ENCODE results near the gene KLHDC8A.
A peak's percentile ranks its signal among the peaks of the same experiment; 100 is the strongest.

KLHDC8A gene

DNA sequence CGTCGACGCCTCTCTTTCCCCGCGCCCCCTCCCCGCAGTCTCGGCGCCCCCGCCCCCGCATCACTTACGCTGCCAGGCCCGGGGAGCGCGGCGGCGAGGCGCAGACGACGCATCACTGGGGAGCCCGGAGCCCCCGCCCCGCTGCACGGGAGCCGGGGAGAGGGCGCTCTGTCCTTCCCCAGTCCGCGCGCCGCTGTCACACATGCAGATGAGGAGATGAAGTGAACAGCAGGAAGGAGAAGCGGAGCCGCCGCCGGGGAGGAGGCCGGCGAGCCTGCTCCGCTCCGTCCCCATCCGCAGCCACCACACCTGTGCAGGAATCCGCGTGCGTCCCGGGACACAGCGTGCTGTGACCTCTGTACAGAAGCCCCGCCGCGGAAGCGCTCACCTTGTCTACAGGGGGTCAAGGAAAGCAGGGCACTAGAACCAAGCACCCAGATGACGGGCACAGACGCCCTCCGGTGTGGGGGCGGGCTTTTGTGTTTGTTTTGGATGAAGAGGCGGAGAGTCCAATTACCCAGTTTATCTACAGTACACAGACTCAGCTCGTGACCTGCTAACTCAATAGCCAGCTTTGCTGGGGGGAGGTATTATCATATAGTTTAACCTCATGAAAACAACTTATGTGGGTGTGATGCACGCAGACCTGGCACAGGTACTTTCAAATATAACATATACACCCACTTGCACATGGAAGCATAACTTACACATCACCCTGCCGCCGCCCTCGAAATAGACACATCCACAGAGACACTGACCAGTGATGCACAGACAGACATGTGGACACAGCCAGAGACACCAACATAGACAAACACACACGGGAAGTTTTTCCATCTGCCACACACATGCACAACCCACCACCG is 12.4 kb downstream of the KLHDC8A start:
- peak in 2 of 3 experiments; percentile 34 to 54 for DNase-seq (ENCODE audit: low read depth in 3 of 3)

GRCh38 chr1:205343431-205344065 is 13.2 kb downstream of the KLHDC8A start:
- DNase-seq (ENCODE audit: low read depth in 3 of 3) = no peak

GRCh38 chr1:205342986-205343385 is 13.7 kb downstream of the KLHDC8A start:
- no peak for DNase-seq (ENCODE audit: low read depth in 3 of 3)

GRCh38 chr1:205340676-205341075 is 16.0 kb downstream of the KLHDC8A start:
- no peak for DNase-seq (ENCODE audit: low read depth in 3 of 3)

GRCh38 chr1:205339717-205340116 is 17.0 kb downstream of the KLHDC8A start:
- no peak for DNase-seq (ENCODE audit: low read depth in 3 of 3)

DNA sequence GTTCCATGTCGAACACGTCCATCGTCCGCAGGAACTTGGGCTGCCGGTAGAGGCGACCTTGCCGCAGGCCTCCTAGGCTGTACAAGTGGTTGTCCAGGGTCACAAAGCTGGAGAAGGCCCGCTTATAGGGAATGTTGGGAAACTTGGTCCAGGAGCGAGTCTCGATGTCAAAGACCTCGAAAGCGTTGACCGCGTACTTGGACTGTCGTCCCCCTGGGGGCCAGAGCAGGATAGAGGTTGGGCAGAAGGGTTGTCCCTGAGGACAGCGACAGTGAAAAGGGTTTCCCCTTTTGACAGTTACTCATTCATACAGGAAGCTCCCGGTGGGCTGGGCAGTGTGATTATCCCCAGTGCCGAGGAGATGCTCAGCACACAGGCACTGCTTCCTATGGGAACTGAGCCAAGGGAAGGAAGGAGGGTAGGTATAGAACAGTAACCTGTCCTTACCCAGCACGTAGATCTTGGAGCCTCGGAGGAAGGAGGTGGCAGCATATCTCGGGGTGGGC is 17.5 kb downstream of the KLHDC8A start:
- no peak for DNase-seq (ENCODE audit: low read depth in 3 of 3)

DNA sequence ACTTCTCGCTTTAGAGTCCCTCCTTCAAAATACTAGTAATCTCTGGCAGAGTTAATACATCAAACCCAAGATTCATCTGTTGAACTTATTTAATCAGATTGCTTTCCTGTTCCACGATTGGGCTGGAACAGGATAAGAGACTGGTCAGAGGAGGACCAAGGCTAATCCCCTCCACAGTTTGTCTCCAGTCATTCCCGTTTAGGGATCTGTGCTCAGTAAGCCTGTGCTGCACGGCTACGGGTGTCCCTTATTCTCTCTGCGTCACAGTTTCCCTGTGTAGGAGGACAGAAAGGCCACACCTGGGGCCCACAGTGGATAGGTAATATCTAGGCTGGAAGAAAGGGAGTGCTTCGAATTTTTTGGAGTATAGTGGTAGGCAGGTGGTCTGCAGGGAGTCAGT is 18.7 kb downstream of the KLHDC8A start:
- DNase-seq (ENCODE audit: low read depth in 3 of 3) = no peak

DNA sequence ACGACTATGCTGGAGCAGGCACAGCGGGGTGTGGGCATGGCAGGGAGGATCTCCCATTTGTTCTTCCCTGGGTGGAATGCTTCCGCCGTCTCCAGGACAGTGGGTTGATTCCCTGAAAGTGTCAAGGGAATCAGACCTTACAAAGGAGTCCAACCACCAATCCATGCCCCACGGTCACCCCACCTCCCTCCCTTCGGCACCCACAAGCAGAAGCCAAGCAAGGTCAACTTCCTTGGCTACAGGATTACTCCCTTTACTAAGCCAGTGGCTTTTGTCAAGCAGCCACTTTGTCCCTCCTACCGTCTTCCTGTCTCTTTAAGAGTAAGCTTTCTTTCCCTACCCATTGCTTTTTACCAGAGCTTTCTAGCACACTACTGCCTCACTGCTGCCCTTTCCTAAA is 19.2 kb downstream of the KLHDC8A start:
- no peak for DNase-seq (ENCODE audit: low read depth in 3 of 3)

- peak; percentile 48 to 68 (median 59) for DNase-seq (ENCODE audit: low read depth in 3 of 3)
Measured at GRCh38 chr1:205335692-205336091, 21.0 kb downstream of the KLHDC8A start.

- DNase-seq (ENCODE audit: low read depth in 3 of 3) = no peak
Measured at GRCh38 chr1:205332015-205332791, 24.5 kb downstream of the KLHDC8A start.

GRCh38 chr1:205330150-205330549 is 26.6 kb downstream of the KLHDC8A start:
- DNase-seq (ENCODE audit: low read depth in 3 of 3) = no peak

DNA sequence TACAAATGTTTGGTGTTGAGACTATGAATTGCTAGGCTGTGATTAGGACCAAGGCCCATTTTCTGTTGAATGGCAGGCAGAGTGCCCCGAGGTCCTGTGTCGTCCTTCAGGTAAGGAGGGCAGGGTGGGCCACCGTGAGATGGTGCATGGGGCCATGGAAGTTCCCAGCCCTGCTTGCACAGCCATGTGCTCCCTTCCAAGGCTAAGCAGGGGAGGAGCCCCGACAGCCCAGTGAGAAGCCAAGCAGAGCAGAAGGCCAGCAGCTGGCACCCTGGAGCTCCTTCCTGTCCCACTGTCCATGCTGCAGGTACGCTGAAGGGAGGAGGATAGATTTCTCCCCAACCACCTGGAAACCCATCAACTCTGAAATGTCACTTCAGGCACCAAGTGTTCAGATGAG is 27.0 kb downstream of the KLHDC8A start:
- no peak for DNase-seq (ENCODE audit: low read depth in 3 of 3)

GRCh38 chr1:205328476-205328875 is 28.2 kb downstream of the KLHDC8A start:
- no peak for DNase-seq (ENCODE audit: low read depth in 3 of 3)

GRCh38 chr1:205326812-205327466 is 29.8 kb downstream of the KLHDC8A start:
- DNase-seq (ENCODE audit: low read depth in 3 of 3) = no peak

GRCh38 chr1:205325334-205325884 is 31.3 kb downstream of the KLHDC8A start:
- peak in 1 of 3 experiments; percentile 22 for DNase-seq (ENCODE audit: low read depth in 3 of 3)

DNA sequence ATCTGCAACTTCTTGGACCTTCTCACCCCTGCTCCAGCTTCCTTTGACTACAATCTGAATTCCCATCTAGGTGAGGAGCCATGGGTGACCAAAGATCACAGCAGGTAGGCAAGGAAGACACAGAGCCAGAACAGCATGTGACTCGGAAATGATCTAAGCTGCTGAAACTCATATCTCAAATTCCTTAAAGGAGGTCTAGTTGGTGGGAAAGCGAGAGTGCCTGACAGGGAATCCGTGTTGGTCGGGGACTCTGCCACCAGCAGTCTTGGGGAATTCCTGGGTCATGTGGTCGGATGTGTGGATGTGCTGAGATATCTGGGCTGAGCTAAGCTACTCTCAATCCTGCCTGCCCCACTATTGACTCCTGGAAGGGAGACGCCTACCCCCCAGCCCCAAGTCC is 31.9 kb downstream of the KLHDC8A start:
- no peak for DNase-seq (ENCODE audit: low read depth in 3 of 3)

GRCh38 chr1:205323794-205324193 is 32.9 kb downstream of the KLHDC8A start:
- DNase-seq (ENCODE audit: low read depth in 3 of 3) = no peak

- no peak for DNase-seq (ENCODE audit: low read depth in 3 of 3)
Measured at GRCh38 chr1:205321959-205322283, 34.8 kb downstream of the KLHDC8A start.

GRCh38 chr1:205321162-205321958 is 35.4 kb downstream of the KLHDC8A start, which contains the start of gene NUAK2:
NUAK2 (minus strand) TSS chr1:205321745; CDS start chr1:205321628, 117 bp downstream.
- DNase-seq (ENCODE audit: low read depth in 3 of 3) = peak; percentile 74 to 82 (median 78)
